Lower leg skin (tissue), 4 donors: Measurements from ENCODE around the gene ZIC1. TPM values are rescaled to one million over a fixed set of nuclear protein-coding genes. Genes with fewer than 3 reads are reported as not detected.

Experiments
- DNase-seq, 2 donors: peaks; one replicate each; pipeline ENCODE4 v3.0.0-alpha.2; 2019; ENCODE audit warnings: low spot score in 2 of 2
- H3K4me3 ChIP-seq: fragments of 200-600 bp; sonication (generic); 2 replicates; pipeline ENCODE4 v1.5.1; 2017; ENCODE audit warnings: mild to moderate bottlenecking, low read depth; ENCODE audit not compliant: poor library complexity, severe bottlenecking
- CTCF ChIP-seq, 3 donors: fragments of 450-650 bp; IDR thresholded peaks; one replicate each; pipeline ENCODE4 v1.5.1; 2016; ENCODE audit warnings: antibody characterized with exemption in 3 of 3, mild to moderate bottlenecking in 3 of 3, moderate library complexity in 2 of 3
- POLR2A ChIP-seq, 2 donors: fragments of 450-650 bp; IDR thresholded peaks; one replicate each; pipeline ENCODE4 v1.6.1; 2016 to 2017; ENCODE audit warnings: antibody characterized with exemption in 2 of 2, mild to moderate bottlenecking in 1 of 2, moderate library complexity in 1 of 2
- WGBS, 2 donors: methylation state at CpG; one replicate each; pipeline ENCODE4 v1.1.5; 2018; 5-methylcytosine and 5-hydroxymethylcytosine counted together
- intact Hi-C: fragments of 100-400 bp; cut with DNase I; formaldehyde crosslinking; loops from one replicate; pipeline ENCODE4 v1.15.0; 2023; ENCODE audit warnings: low total_unique reads
- total RNA-seq, 4 donors: library from RNA; depleted of rRNA; stranded (reverse); fragments of >200 nt; gene quantifications; one replicate each; pipeline ENCODE4 v1.1.0, GENCODE V29; 2016

ZIC1 gene
- total RNA-seq, 4 donors from 2014 or later = 0.30 to 2.9 (median 1.1) TPM

DNA sequence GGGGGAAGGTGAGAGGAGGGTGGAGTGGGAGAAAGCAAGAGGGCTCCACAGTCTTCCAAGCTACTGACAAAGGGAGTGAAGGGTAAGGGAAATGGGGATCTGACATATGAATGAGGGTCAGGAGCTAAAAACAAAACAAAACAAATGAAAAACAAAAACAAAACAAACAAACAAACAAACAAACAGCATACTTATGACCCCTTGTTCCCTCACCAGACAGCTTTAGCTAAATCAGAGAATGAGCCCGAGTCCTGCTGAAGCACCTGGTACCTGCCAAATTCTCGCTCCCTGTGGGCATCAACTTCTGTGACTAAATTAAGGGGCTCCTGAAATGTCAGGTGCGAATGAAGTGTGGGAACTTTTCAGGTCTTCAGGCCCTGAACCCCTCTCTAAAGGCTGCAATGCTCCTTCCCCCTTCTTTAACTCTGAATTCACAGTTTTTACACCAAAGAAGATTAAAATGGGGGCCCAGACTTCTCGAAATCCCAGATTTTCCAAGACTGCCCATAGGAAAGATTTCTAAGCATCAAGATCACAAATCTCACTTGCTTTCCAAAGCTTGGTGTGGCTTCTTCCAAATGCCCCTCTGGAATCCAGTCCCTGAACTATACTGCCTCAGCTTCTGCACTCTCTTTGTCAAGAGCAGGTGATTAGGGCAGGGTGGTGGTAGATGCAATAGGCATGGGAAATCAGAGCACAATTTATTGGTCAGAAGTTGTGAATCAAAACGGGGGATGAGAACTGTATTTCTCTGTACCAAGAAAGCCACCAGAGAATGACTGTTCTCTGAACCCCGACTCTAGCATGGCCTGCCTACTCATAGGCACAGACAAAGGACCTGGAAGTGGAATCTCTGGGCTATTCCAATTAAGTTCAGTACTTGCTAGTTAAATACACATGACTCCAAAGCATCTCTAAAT is 43.7 kb upstream of the ZIC1 start:
- H3K4me3 ChIP-seq = no peak overlapping the region
- no peak for TF ChIP-seq CTCF (IDR thresholded peaks at IDR 0.05)
- no peak for TF ChIP-seq POLR2A (IDR thresholded peaks at IDR 0.05)
- DNase-seq = no peak
- intact Hi-C loops = no loop called here
- WGBS, 2 donors = 58 to 69% methylated on average over 6 of the region's 6 CpGs

- intact Hi-C loops = no loop called here
- no peak for DNase-seq
- TF ChIP-seq CTCF (IDR thresholded peaks at IDR 0.05) = no peak
- TF ChIP-seq POLR2A (IDR thresholded peaks at IDR 0.05) = no peak
- H3K4me3 ChIP-seq = no peak overlapping the region
- 26 to 40% methylated on average over 1 of the region's 1 CpG for WGBS, 2 donors
Observed at GRCh38 chr3:147367676-147368075, 41.5 kb upstream of the ZIC1 start.

- DNase-seq = no peak
- TF ChIP-seq CTCF (IDR thresholded peaks at IDR 0.05) (no peak), POLR2A (IDR thresholded peaks at IDR 0.05) (no peak)
Observed at GRCh38 chr3:147368151-147368550, 41.0 kb upstream of the ZIC1 start.

DNA sequence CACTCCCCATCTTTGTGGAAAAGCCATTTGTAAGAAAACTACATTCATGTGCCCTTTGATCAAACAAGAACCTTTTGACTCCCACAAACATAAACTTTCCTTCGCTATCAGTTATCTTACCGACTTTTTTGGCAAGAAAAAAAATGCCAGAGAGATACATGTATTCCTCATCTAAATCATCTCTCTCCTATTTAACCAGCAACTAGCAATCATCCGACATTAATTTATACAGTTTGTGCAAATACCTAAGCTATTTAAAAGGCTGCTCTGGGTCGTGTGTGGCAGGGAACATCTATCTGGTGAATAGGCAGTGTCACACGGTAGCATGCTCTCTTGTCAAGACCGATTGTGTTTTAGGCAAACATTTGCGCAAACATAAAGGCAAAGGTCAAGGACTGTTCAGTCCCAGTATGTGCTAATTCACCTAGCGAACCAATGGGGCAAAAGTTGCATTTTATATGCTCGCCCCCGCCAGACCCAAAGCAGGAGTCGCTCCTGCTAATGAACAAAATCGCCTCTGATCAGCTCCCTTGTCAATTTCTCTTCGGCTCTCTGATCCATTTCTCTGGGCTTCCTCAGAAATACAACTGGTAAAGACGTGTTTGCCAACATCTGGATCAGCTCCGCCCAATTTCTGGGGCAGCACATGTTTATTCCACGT is 40.5 kb upstream of the ZIC1 start:
- DNase-seq = no peak
- intact Hi-C loops = no loop called here
- TF ChIP-seq CTCF (IDR thresholded peaks at IDR 0.05) (no peak), POLR2A (IDR thresholded peaks at IDR 0.05) (no peak)
- 9 to 10% methylated on average over 16 of the region's 16 CpGs for WGBS, 2 donors
- no peak overlapping the region for H3K4me3 ChIP-seq

More at GRCh38 chr3:147368151-147368550, 41.0 kb upstream of the ZIC1 start:
- H3K4me3 ChIP-seq = no peak overlapping the region
- intact Hi-C loops = no loop called here
- 19 to 23% methylated on average over 2 of the region's 2 CpGs for WGBS, 2 donors

DNA sequence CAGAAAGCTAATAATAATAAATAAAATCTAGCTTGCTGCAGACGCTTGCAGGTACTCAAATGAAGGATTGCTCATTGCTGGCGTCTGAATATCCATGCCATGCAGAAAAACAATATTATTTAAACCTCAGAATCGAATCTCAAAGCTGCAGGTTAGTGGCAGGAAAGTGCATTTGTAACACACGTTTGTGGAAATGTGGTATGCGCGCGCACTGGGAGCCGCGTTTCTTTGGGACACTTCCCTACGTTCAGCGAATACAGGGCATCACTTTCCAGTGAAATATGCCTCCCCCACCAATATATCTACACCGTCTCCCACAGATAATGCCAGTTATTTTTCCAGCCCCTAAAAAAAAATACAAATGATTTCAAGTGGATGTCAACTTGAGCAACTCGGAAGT is 39.9 kb upstream of the ZIC1 start:
- 12 to 13% methylated on average over 13 of the region's 13 CpGs for WGBS, 2 donors
- intact Hi-C loops = no loop called here
- no peak for DNase-seq
- TF ChIP-seq CTCF (IDR thresholded peaks at IDR 0.05) = no peak
- H3K4me3 ChIP-seq = no peak overlapping the region
